GM12875 (cell line): ENCODE results near the gene HOXB1.

Experiments
- H3K4me3 ChIP-seq: one replicate; pipeline ENCODE4 v1.5.1; 2011; ENCODE audit warnings: low read depth, low read length, control low read depth
- TF ChIP-seq, protein P1 (sequence below): IDR thresholded peaks from 2 replicates; pipeline ENCODE4 v1.5.1; 2011; ENCODE audit warnings: low read depth, mild to moderate bottlenecking, control low read depth, inconsistent platforms, low read length, moderate library complexity, borderline replicate concordance; ENCODE audit not compliant: insufficient read depth

HOXB1 gene

GRCh38 chr17:48552466-48553189 is 21.8 kb upstream of the HOXB1 start:
- TF ChIP-seq, protein P1, sequence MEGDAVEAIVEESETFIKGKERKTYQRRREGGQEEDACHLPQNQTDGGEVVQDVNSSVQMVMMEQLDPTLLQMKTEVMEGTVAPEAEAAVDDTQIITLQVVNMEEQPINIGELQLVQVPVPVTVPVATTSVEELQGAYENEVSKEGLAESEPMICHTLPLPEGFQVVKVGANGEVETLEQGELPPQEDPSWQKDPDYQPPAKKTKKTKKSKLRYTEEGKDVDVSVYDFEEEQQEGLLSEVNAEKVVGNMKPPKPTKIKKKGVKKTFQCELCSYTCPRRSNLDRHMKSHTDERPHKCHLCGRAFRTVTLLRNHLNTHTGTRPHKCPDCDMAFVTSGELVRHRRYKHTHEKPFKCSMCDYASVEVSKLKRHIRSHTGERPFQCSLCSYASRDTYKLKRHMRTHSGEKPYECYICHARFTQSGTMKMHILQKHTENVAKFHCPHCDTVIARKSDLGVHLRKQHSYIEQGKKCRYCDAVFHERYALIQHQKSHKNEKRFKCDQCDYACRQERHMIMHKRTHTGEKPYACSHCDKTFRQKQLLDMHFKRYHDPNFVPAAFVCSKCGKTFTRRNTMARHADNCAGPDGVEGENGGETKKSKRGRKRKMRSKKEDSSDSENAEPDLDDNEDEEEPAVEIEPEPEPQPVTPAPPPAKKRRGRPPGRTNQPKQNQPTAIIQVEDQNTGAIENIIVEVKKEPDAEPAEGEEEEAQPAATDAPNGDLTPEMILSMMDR: no peak
- H3K4me3 ChIP-seq: no peak overlapping the region

- H3K4me3 ChIP-seq: no peak overlapping the region
- TF ChIP-seq, protein P1: no peak
Measured at GRCh38 chr17:48551596-48552465, 21.0 kb upstream of the HOXB1 start.

- TF ChIP-seq, protein P1: no peak
- no peak overlapping the region for H3K4me3 ChIP-seq
Measured at GRCh38 chr17:48551214-48551555, 20.4 kb upstream of the HOXB1 start.

DNA sequence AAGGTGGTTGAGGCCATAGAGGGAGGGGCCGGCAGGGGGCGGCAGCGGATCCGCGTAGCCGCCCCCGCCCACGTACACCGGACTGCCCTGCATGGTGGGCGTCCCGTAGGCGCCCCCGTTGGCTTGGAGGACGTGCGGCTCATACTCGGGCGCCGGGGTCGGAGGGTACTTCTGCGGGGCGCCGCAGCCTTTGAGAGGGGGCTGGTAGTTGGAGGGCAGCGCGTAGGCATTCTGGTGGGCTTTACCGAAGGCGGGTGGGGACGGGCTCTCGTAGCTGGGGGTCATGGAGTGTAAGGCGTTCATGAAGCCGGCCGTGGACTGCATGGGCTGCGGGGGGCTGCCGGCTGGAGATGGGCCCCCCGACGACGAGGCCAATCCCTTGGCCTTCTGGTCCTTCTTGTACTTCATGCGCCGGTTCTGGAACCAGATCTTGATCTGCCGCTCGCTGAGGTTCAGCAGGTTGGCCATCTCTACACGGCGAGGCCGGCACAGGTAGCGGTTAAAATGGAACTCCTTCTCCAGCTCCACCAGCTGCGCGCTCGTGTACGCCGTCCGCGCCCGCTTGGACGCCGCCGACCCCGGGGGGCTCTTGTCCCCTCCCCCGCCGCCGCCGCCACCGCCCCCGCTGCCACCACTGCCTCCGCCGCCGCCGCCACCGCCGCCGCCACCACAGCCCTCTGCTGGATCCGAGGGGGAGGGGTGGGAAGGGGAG is 19.8 kb upstream of the HOXB1 start:
- TF ChIP-seq, protein P1: no peak
- H3K4me3 ChIP-seq: no peak overlapping the region

DNA sequence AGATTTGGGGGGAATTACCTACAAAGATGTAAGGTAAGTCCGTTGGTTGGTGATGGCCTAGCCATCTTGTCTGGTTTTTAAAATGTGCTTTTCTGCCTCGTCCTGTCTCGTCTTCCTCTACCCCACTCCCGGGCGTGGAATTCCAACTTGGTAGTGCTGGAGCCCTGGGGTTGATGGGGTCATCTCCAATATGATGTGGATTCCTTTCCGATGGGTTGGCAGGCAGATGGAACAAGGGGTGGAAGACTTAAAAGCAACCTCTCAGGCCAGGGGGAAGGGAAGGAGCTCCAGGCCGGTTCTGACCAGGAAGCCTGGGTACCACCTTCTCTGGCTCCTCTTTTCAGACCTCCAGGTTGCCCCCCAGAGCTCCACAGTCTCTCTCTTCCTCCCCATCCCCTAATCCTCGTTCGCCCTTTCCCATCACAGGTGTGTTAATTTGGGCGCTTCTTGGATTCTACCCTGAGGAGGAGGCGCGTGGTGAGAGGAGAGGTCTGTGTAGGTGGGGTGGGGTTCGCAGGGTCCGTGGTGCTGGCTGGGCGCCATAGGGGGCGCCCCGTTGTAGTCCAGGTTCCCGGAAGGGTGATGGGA is 19.2 kb upstream of the HOXB1 start:
- H3K4me3 ChIP-seq: no peak overlapping the region
- TF ChIP-seq, protein P1: no peak

- TF ChIP-seq, protein P1: no peak
Measured at GRCh38 chr17:48549281-48549630, 18.4 kb upstream of the HOXB1 start.

More at GRCh38 chr17:48549281-48549630, 18.4 kb upstream of the HOXB1 start:
- H3K4me3 ChIP-seq: no peak overlapping the region
